Measurements from ENCODE around the gene RAB40C.

DNA sequence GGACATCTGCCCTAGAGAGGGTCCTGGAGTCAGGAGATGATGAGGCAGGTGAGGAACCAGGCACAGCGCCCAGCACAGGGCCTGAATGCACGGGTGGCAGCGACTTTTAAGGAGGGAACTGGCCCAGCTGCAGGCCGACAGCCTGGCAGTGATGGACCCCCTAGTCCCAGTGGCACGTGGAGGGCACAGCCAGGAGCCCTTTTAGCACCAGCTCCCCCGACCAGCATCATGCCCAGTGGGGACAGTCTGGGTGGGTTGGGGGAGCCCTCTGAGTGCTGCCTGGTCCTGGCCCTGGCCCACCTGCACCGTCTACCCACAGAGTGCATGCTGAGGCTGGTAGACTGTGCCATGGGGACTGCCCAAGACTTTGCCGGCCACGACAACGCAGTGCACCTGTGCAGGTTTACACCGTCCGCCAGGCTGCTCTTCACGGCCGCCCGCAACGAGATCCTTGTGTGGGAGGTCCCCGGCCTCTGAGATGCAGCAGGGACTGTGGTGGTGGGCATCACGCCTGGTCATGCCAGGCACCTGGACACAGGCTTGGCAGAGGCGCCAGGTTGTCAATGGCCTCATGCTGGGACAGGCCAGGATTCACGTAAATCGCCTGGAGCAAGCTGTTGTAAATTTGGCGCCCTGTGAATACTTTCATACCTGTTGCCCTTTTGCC is 77.4 kb downstream of the RAB40C start:
- no peak for TF ChIP-seq ZNF384 (IDR thresholded peaks at IDR 0.05)
- TF ChIP-seq FOXK2 (IDR thresholded peaks at IDR 0.05), result no peak
- no peak for TF ChIP-seq ARNT (IDR thresholded peaks at IDR 0.05)
- no peak for TF ChIP-seq ELF4 (IDR thresholded peaks at IDR 0.05)
- no peak for TF ChIP-seq FOXM1 (IDR thresholded peaks at IDR 0.05; ENCODE audit: borderline replicate concordance)
- no peak for TF ChIP-seq BHLHE40 (IDR thresholded peaks at IDR 0.05; ENCODE audit: borderline replicate concordance)
- TF ChIP-seq SP1 (IDR thresholded peaks at IDR 0.05), result no peak
- no peak for TF ChIP-seq L3MBTL2 (conservative IDR thresholded peaks at IDR 0.05)
